OCI-LY3 (cell line): ENCODE results near the gene FAM184B.

ENCODE experiments used
- H2AFZ ChIP-seq: fragments of 200-600, 300-600 bp; shearing (Covaris generic); 2 replicates; pipeline ENCODE4 v1.6.0; 2014; ENCODE audit warnings: antibody characterized with exemption, low read depth, low read length
- H3K27ac ChIP-seq: fragments of 200-600, 300-600 bp; sonication (generic); 2 replicates; pipeline ENCODE4 v1.5.1; 2014; ENCODE audit warnings: mild to moderate bottlenecking, low read length, moderate library complexity, mixed read lengths
- H3K27me3 ChIP-seq: fragments of 200-600, 300-600 bp; sonication (generic); 2 replicates; pipeline ENCODE4 v1.6.1; 2014; ENCODE audit warnings: low read depth, low read length, mixed read lengths
- H3K36me3 ChIP-seq: fragments of 200-600, 300-600 bp; sonication (generic); replicated peaks from 2 replicates; pipeline ENCODE3; 2014; ENCODE audit warnings: low read depth, low read length, mixed read lengths
- H3K4me1 ChIP-seq: fragments of 300-600, 200-600 bp; sonication (generic); 2 replicates; pipeline ENCODE4 v1.6.1; 2014; ENCODE audit warnings: low read length, mixed read lengths
- H3K4me2 ChIP-seq: fragments of 200-600, 300-600 bp; sonication (generic); 2 replicates; pipeline ENCODE4 v1.6.1; 2014; ENCODE audit warnings: low read length, mixed read lengths
- H3K4me3 ChIP-seq: fragments of 300-600, 200-600 bp; sonication (generic); 2 replicates; pipeline ENCODE4 v1.5.1; 2014; ENCODE audit warnings: antibody characterized with exemption, mild to moderate bottlenecking, low read length, moderate library complexity
- H3K79me2 ChIP-seq: fragments of 300-600, 200-600 bp; shearing (Covaris generic); 2 replicates; pipeline ENCODE4 v1.6.1; 2014; ENCODE audit warnings: mild to moderate bottlenecking, low read length, mixed read lengths
- H3K9ac ChIP-seq: fragments of 300-600, 200-600 bp; shearing (Covaris generic); 2 replicates; pipeline ENCODE4 v1.6.0; 2014; ENCODE audit warnings: mild to moderate bottlenecking, low read length, moderate library complexity
- H3K9me3 ChIP-seq: fragments of 200-600, 300-600 bp; shearing (Covaris generic); 2 replicates; pipeline ENCODE4 v1.6.1; 2014; ENCODE audit warnings: low read length, mixed read lengths; ENCODE audit not compliant: insufficient read depth
- H4K20me1 ChIP-seq: fragments of 200-600, 300-600 bp; sonication (generic); 2 replicates; pipeline ENCODE4 v1.6.1; 2016; ENCODE audit warnings: low read length, mixed read lengths; ENCODE audit not compliant: insufficient read depth
- CTCF ChIP-seq: fragments of 200-600, 300-600 bp; sonication (generic); IDR thresholded peaks from 2 replicates; pipeline ENCODE4 v1.5.1; 2014; ENCODE audit warnings: antibody characterized with exemption, low read length, low read depth
- EZH2phosphoT487 ChIP-seq: fragments of 200-600 bp; shearing (Covaris generic); IDR thresholded peaks from 2 replicates; pipeline ENCODE4 v1.6.1; 2018; ENCODE audit warnings: antibody characterized with exemption, mixed run types, low read depth

FAM184B gene

DNA sequence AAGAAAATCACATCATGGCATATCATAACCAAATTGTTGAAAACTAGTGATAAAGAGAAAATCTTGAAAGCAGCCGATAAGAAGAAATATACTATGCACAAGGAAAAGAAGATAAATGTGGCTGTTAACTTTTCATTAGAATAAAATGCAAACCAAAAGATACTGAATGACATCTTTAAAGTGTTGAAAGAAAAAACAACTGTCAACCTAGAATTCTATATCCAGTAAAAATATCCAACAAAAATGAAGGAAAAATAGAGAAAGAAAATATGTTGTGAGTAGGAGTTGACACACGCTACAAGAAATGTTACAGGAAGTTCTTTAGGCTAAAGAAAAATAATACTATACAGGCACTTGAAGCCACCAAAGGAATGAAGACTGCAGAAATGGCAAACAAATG is 82.0 kb downstream of the FAM184B start:
- H3K27me3 ChIP-seq, result no peaks in the 10 kb centered on the region
- no peak overlapping the region for H3K4me2 ChIP-seq
- no peak overlapping the region for H3K4me3 ChIP-seq
- no peaks in the 10 kb centered on the region for H3K79me2 ChIP-seq
- peaks cover 15% of the 10 kb centered on the region; the same call in 1 of the 2 replicates for H3K9me3 ChIP-seq
- no peak overlapping the region for H3K9ac ChIP-seq
- no peaks in the 10 kb centered on the region for H4K20me1 ChIP-seq
- no peaks in the 10 kb centered on the region for H3K36me3 ChIP-seq
- TF ChIP-seq CTCF (no peak), EZH2phosphoT487 (no peak)
- no peak overlapping the region for H2AFZ ChIP-seq
- H3K27ac ChIP-seq, result no peak overlapping the region
- no peaks in the 10 kb centered on the region for H3K4me1 ChIP-seq

DNA sequence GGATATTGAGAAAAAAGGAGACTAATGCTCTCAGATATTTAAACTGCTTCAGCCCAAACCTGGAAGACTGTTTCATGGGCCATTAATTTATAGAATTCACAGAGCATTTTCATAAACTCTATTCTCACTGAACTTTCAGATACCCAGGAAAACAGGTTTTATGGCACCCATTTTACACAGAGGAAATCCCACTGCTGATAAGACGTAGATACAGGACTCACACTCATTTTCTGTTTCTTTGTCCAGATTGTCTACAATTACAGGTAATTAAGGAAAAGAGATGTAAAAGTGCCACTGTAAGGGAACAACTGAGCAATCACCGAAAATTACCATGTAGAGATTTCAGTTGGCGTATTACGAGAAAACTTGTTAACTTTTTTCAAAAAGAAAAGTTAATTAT is 83.3 kb downstream of the FAM184B start:
- Histone ChIP-seq H4K20me1 (no peaks in the 10 kb centered on the region), H3K36me3 (no peaks in the 10 kb centered on the region), H3K4me1 (no peaks in the 10 kb centered on the region), H3K9ac (no peak overlapping the region), H3K4me2 (no peak overlapping the region), H3K4me3 (no peak overlapping the region), H3K27ac (no peak overlapping the region), H3K9me3 (peaks cover 15% of the 10 kb centered on the region; the same call in 1 of the 2 replicates), H3K79me2 (no peaks in the 10 kb centered on the region), H2AFZ (no peak overlapping the region), H3K27me3 (no peaks in the 10 kb centered on the region)
- TF ChIP-seq EZH2phosphoT487 (no peak), CTCF (no peak)

DNA sequence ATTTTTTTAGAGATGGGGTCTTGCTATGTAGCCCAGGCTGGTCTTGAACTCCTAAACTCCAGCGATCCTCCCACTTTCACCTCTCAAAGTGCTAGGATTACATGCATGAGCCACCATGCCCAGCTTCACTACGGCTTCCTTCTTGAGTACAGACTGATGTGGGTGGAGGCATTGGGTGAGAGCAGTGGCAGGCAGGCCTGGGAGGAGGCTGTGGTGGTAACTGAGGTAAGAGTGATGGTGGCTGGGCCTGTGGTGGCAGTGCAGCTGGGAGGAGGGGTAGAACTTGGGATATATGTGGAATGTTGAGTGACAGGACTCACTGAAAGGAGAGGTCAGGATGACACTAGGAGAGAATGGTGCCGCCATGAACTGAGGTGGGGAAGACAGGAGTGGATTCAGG is 86.1 kb downstream of the FAM184B start:
- Histone ChIP-seq H3K4me3 (no peak overlapping the region), H3K27me3 (no peaks in the 10 kb centered on the region), H3K79me2 (no peaks in the 10 kb centered on the region), H3K4me1 (no peaks in the 10 kb centered on the region), H4K20me1 (no peaks in the 10 kb centered on the region), H2AFZ (no peak overlapping the region), H3K36me3 (no peaks in the 10 kb centered on the region), H3K4me2 (no peak overlapping the region), H3K9ac (no peak overlapping the region), H3K27ac (no peak overlapping the region), H3K9me3 (peaks cover 13% of the 10 kb centered on the region; the same call in 1 of the 2 replicates)
- no peak for TF ChIP-seq CTCF
- no peak for TF ChIP-seq EZH2phosphoT487

- Histone ChIP-seq H3K9ac (no peak overlapping the region), H3K27ac (no peak overlapping the region), H3K27me3 (no peaks in the 10 kb centered on the region), H3K9me3 (peaks cover 7% of the 10 kb centered on the region; the same call in 1 of the 2 replicates), H2AFZ (no peak overlapping the region), H3K4me2 (no peak overlapping the region), H3K4me3 (no peak overlapping the region), H3K4me1 (no peaks in the 10 kb centered on the region), H3K79me2 (no peaks in the 10 kb centered on the region), H4K20me1 (no peaks in the 10 kb centered on the region), H3K36me3 (no peaks in the 10 kb centered on the region)
- no peak for TF ChIP-seq EZH2phosphoT487
- TF ChIP-seq CTCF, result no peak
Observed at GRCh38 chr4:17694552-17694951, 86.9 kb downstream of the FAM184B start.
